IMR-90 (cell line): ENCODE measurements around the gene CALD1. TPM values are rescaled to one million over a fixed set of nuclear protein-coding genes. Genes with fewer than 3 reads are reported as not detected.

Experiments used
- ATAC-seq: fragments of 200-7000 bp; cut with Tn5 transposase; 2 replicates; pipeline ENCODE4 v1.9.1; 2020; ENCODE audit warnings: low read depth, mild to moderate bottlenecking, moderate library complexity
- BruUV-seq: library from RNA; stranded (reverse); fragments of 400-500 nt; replicated peaks from 2 replicates; lab custom pipeline; 2021; lab: Mats Ljungman, UMichigan
- CTCF ChIA-PET: fragments of 300-600 bp; formaldehyde crosslinking; extraction: SDS; loops from one replicate; lab custom pipeline; 2021; ENCODE audit warnings: antibody characterized with exemption; lab: Yijun Ruan, JAX
- POLR2A ChIA-PET: fragments of 300-600 bp; sonication (Branson Sonifier 250); formaldehyde crosslinking; loops from one replicate; lab custom pipeline; 2022; ENCODE audit warnings: antibody characterized with exemption; ENCODE audit not compliant: unreplicated experiment; lab: Charles Lee
- DNase-seq: peaks from one replicate; pipeline ENCODE4 v3.0.0; 2013
- H2AFZ ChIP-seq: replicated peaks from 2 replicates; pipeline ENCODE3; 2013; ENCODE audit warnings: low read length, mild to moderate bottlenecking; ENCODE audit not compliant: poor library complexity
- H2AK5ac ChIP-seq: 2 replicates; pipeline ENCODE4 v1.6.1; 2013; ENCODE audit warnings: low read depth, low read length, inconsistent platforms
- H2AK9ac ChIP-seq: replicated peaks from 2 replicates; pipeline ENCODE3; 2013; ENCODE audit warnings: mild to moderate bottlenecking, low read depth, low read length, moderate library complexity; ENCODE audit not compliant: poor library complexity
- H2BK120ac ChIP-seq: 2 replicates; pipeline ENCODE4 v1.6.1; 2013; ENCODE audit warnings: low read depth, low read length, inconsistent platforms
- H2BK15ac ChIP-seq: 3 replicates; pipeline ENCODE4 v1.6.1; 2013; ENCODE audit warnings: low read depth, low read length, inconsistent platforms
- H2BK20ac ChIP-seq: 2 replicates; pipeline ENCODE4 v1.6.1; 2013; ENCODE audit warnings: low read depth, mild to moderate bottlenecking, inconsistent platforms, low read length, moderate library complexity
- H2BK5ac ChIP-seq: 2 replicates; pipeline ENCODE4 v1.6.1; 2013; ENCODE audit warnings: mild to moderate bottlenecking, low read depth, low read length, inconsistent platforms; ENCODE audit not compliant: poor library complexity, severe bottlenecking
- H3K14ac ChIP-seq: replicated peaks from 2 replicates; pipeline ENCODE4 v1.6.1; 2013; ENCODE audit warnings: low read depth, low read length, inconsistent platforms
- H3K18ac ChIP-seq: 2 replicates; pipeline ENCODE4 v1.6.1; 2013; ENCODE audit warnings: low read depth, low read length, control low read depth
- H3K23ac ChIP-seq: 2 replicates; pipeline ENCODE4 v1.6.1; 2013; ENCODE audit warnings: low read depth, low read length, inconsistent platforms
- H3K27ac ChIP-seq: 2 replicates; pipeline ENCODE4 v1.5.1; 2013; ENCODE audit warnings: mild to moderate bottlenecking, control low read depth, low read length; ENCODE audit not compliant: insufficient read depth
- H3K27me3 ChIP-seq: 2 replicates; pipeline ENCODE4 v1.6.1; 2013; ENCODE audit warnings: low read length; ENCODE audit not compliant: control insufficient read depth, insufficient read depth
- H3K36me3 ChIP-seq: 2 replicates; pipeline ENCODE4 v1.6.1; 2013; ENCODE audit warnings: low read length, mixed read lengths; ENCODE audit not compliant: control insufficient read depth, insufficient read depth
- H3K4ac ChIP-seq: 2 replicates; pipeline ENCODE4 v1.6.1; 2013; ENCODE audit warnings: low read depth, low read length, inconsistent platforms
- H3K4me1 ChIP-seq: 2 replicates; pipeline ENCODE4 v1.6.1; 2013; ENCODE audit warnings: low read length, mixed read lengths; ENCODE audit not compliant: control insufficient read depth, insufficient read depth
- H3K4me2 ChIP-seq: 2 replicates; pipeline ENCODE4 v1.6.1; 2013; ENCODE audit warnings: low read depth, mild to moderate bottlenecking, control low read depth, low read length, moderate library complexity
- H3K4me3 ChIP-seq: 2 replicates; pipeline ENCODE4 v1.5.1; 2013; ENCODE audit warnings: low read depth, mild to moderate bottlenecking, control low read depth, low read length, moderate library complexity; ENCODE audit not compliant: insufficient read depth
- H3K56ac ChIP-seq: 2 replicates; pipeline ENCODE4 v1.6.1; 2013; ENCODE audit warnings: low read length, inconsistent platforms; ENCODE audit not compliant: insufficient read depth; ENCODE audit errors: extremely low read depth
- H3K79me1 ChIP-seq, 2 experiments: 2 replicates each; pipeline ENCODE4 v1.6.1; 2013; ENCODE audit warnings: low read length in 2 of 2, inconsistent platforms in 1 of 2, low read depth in 1 of 2
- H3K9ac ChIP-seq: 2 replicates; pipeline ENCODE4 v1.6.1; 2013; ENCODE audit warnings: low read depth, low read length, control low read depth
- H3K9me1 ChIP-seq: 2 replicates; pipeline ENCODE4 v1.6.1; 2013; ENCODE audit warnings: low read length, inconsistent platforms; ENCODE audit not compliant: insufficient read depth
- H3K9me3 ChIP-seq: 2 replicates; pipeline ENCODE4 v1.6.1; 2013; ENCODE audit warnings: low read length; ENCODE audit not compliant: control insufficient read depth, insufficient read depth
- H4K20me1 ChIP-seq: 2 replicates; pipeline ENCODE4 v1.6.1; 2013; ENCODE audit warnings: low read length, inconsistent platforms; ENCODE audit not compliant: insufficient read depth
- H4K5ac ChIP-seq: 2 replicates; pipeline ENCODE4 v1.6.1; 2013; ENCODE audit warnings: mild to moderate bottlenecking, low read depth, low read length, control low read depth
- H4K8ac ChIP-seq, 2 experiments: 2 replicates each; pipeline ENCODE4 v1.6.1; 2013; ENCODE audit warnings: low read depth in 2 of 2, low read length in 2 of 2, control low read depth in 1 of 2, inconsistent platforms in 1 of 2
- H4K91ac ChIP-seq: 2 replicates; pipeline ENCODE4 v1.6.1; 2013; ENCODE audit warnings: low read depth, low read length, inconsistent platforms; ENCODE audit not compliant: insufficient read depth
- BHLHE40 ChIP-seq: fragments of 150-350 bp; IDR thresholded peaks from 2 replicates; pipeline ENCODE4 v1.6.1; 2016; ENCODE audit warnings: mild to moderate bottlenecking, low read depth, low read length
- FOS ChIP-seq: fragments of 150-350 bp; IDR thresholded peaks from 2 replicates; pipeline ENCODE4 v1.6.1; 2016; ENCODE audit warnings: low read depth, low read length
- MAFK ChIP-seq: IDR thresholded peaks from 2 replicates; pipeline ENCODE4 v1.6.1; 2012; ENCODE audit warnings: low read depth, low read length, improper control_type of control experiment
- MAZ ChIP-seq: IDR thresholded peaks from 2 replicates; pipeline ENCODE4 v1.6.1; 2012; ENCODE audit warnings: low read depth, mild to moderate bottlenecking, low read length, improper control_type of control experiment, moderate library complexity, borderline replicate concordance
- WGBS, 2 experiments: methylation state at CpG; one replicate each; pipeline versions ENCODE4 v1.1.5 to v1.1.7; 2013; ENCODE audit warnings: missing lambda C conversion rate in 2 of 2; ENCODE audit not compliant: insufficient read length in 1 of 2; ENCODE audit errors: extremely low coverage in 2 of 2; 5-methylcytosine and 5-hydroxymethylcytosine counted together
- dilution Hi-C: fragments of 300-500 bp; cut with HindIII; formaldehyde crosslinking; loops from one replicate; pipeline ENCODE4 v1.14.3; 2018; ENCODE audit warnings: low sequenced_read_pairs; ENCODE audit not compliant: unreplicated experiment
- in situ Hi-C: fragments of 300-500 bp; cut with MboI; formaldehyde crosslinking; loops from 3 replicates; pipeline ENCODE4 v1.14.3; 2019; ENCODE audit warnings: low sequenced_read_pairs, inconsistent platforms, mixed read lengths
- intact Hi-C: fragments of 100-400 bp; cut with micrococcal nuclease; formaldehyde crosslinking; loops from 2 replicates; pipeline ENCODE4 v1.10.0; 2022
- polyA plus RNA-seq, 3 experiments: library from polyadenylated mRNA; depleted of rRNA; stranded (reverse); fragments of >200 nt; gene quantifications; 2 replicates each; pipeline ENCODE4 v1.2.3, GENCODE V29; 2012; ENCODE audit warnings: low replicate concordance in 1 of 3
- total RNA-seq: library from RNA; depleted of rRNA; stranded (reverse); fragments of >200 nt; gene quantifications from 2 replicates; pipeline ENCODE4 v1.2.3, GENCODE V29; 2012
- TF ChIP-seq, protein P1 (sequence below): fragments of 150-350 bp; IDR thresholded peaks from 2 replicates; pipeline ENCODE4 v1.6.1; 2017; ENCODE audit warnings: mild to moderate bottlenecking, antibody characterized with exemption, low read length, low read depth
- TF ChIP-seq, protein P2 (sequence below): conservative IDR thresholded peaks from 2 replicates; pipeline ENCODE4 v1.5.1; 2012; ENCODE audit warnings: mild to moderate bottlenecking, low read depth, low read length, improper control_type of control experiment

CALD1 gene
- total and polyA plus RNA-seq, 2 of the 4 experiments (the other 2 are of a cell fraction): 375 to 487 TPM

DNA sequence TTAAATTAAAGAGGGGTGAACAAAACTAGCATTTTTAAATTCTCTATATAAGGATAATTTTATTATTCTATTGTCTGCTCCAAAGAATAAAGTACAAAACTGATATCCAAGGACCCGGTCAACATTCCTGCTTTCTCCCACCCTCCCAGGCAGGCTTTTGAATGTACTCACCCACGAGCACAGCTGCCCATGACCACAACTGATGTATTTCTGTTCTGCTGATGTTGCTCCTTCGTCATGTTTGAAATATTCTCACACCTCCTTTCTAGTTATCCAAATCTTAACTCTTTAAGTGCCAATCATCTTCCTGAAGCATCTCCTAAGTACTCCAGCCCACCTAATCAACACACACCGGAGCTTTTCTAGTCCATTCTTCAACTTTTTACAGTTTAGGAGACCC lies 46.7 kb downstream of the CALD1 start:
- H3K9ac ChIP-seq: no peak overlapping the region
- H2AK5ac ChIP-seq: peak overlapping the region; percentile 38; the same call in 1 of the 2 replicates
- no peak overlapping the region for H2AFZ ChIP-seq
- intact Hi-C loops: loop anchor here (2.0 to 5.0 kb wide), 3 partner anchors 39 to 134 kb away; no protein-coding TSS in a partner anchor
- no peak overlapping the region for H4K5ac ChIP-seq
- H4K20me1 ChIP-seq: peaks cover 85% of the 10 kb centered on the region
- peak overlapping the region; percentile 69; the same call in 1 of the 2 replicates for H3K18ac ChIP-seq
- ChIA-PET CTCF (no interaction called here), POLR2A (no interaction called here)
- peak overlapping the region in 1 of 2 experiments; percentile 6; a peak in 2 of 4 replicates for H4K8ac ChIP-seq
- peak; percentile 69; the same call in 1 of the 2 replicates for TF ChIP-seq BHLHE40
- TF ChIP-seq, protein P1, sequence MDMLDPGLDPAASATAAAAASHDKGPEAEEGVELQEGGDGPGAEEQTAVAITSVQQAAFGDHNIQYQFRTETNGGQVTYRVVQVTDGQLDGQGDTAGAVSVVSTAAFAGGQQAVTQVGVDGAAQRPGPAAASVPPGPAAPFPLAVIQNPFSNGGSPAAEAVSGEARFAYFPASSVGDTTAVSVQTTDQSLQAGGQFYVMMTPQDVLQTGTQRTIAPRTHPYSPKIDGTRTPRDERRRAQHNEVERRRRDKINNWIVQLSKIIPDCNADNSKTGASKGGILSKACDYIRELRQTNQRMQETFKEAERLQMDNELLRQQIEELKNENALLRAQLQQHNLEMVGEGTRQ: no peak
- TF ChIP-seq MAZ: no peak
- 0 out of 2 replicates have a peak, but pooled peaks have one; percentile 11 for TF ChIP-seq FOS
- TF ChIP-seq, protein P2, sequence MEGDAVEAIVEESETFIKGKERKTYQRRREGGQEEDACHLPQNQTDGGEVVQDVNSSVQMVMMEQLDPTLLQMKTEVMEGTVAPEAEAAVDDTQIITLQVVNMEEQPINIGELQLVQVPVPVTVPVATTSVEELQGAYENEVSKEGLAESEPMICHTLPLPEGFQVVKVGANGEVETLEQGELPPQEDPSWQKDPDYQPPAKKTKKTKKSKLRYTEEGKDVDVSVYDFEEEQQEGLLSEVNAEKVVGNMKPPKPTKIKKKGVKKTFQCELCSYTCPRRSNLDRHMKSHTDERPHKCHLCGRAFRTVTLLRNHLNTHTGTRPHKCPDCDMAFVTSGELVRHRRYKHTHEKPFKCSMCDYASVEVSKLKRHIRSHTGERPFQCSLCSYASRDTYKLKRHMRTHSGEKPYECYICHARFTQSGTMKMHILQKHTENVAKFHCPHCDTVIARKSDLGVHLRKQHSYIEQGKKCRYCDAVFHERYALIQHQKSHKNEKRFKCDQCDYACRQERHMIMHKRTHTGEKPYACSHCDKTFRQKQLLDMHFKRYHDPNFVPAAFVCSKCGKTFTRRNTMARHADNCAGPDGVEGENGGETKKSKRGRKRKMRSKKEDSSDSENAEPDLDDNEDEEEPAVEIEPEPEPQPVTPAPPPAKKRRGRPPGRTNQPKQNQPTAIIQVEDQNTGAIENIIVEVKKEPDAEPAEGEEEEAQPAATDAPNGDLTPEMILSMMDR: no peak
- TF ChIP-seq MAFK: peak; percentile 51
- DNase-seq: peak; percentile 91
- dilution Hi-C loops: no loop called here
- H3K36me3 ChIP-seq: peaks cover 4% of the 10 kb centered on the region
- no TSS peak for BruUV-seq
- no peak overlapping the region; the same call in 1 of the 2 replicates for H3K4me2 ChIP-seq
- no CpG with 5 or more reads among the region's 4 CpGs for WGBS, 2 experiments
- no peak overlapping the region for H4K91ac ChIP-seq
- H3K56ac ChIP-seq: no peak overlapping the region
- no peak overlapping the region for H2BK120ac ChIP-seq
- peaks cover 12 to 67% of the 10 kb centered on the region in 2 experiments; a peak in 3 of 4 replicates for H3K79me1 ChIP-seq
- H3K27ac ChIP-seq: no peak overlapping the region
- peak overlapping the region; percentile 60 for H2BK5ac ChIP-seq
- H3K4me1 ChIP-seq: peaks cover 27% of the 10 kb centered on the region
- H3K23ac ChIP-seq: peak overlapping the region; percentile 4; the same call in 1 of the 2 replicates
- peak; percentile 25; the same call in 1 of the 2 replicates for ATAC-seq
- no peak overlapping the region for H2AK9ac ChIP-seq
- 0 out of 2 replicates have a peak overlapping the region, but pooled peaks have one; percentile 27 for H2BK20ac ChIP-seq
- H3K4ac ChIP-seq: peak overlapping the region; percentile 42; the same call in 1 of the 2 replicates
- H3K4me3 ChIP-seq: no peak overlapping the region
- in situ Hi-C loops: no loop called here
- no peaks in the 10 kb centered on the region for H3K9me3 ChIP-seq
- no peak overlapping the region for H2BK15ac ChIP-seq
- H3K9me1 ChIP-seq: peaks cover 22% of the 10 kb centered on the region
- H3K27me3 ChIP-seq: no peaks in the 10 kb centered on the region
- H3K14ac ChIP-seq: no peak overlapping the region
